ENCODE measurements around the gene DYRK1B. TPM values are rescaled to one million over a fixed set of nuclear protein-coding genes. Genes with fewer than 3 reads are reported as not detected.

The DYRK1B gene
- polyA plus RNA-seq, 2 of the 4 experiments (the other 2 are of a cell fraction) = 13.8 to 18.6 TPM

DNA sequence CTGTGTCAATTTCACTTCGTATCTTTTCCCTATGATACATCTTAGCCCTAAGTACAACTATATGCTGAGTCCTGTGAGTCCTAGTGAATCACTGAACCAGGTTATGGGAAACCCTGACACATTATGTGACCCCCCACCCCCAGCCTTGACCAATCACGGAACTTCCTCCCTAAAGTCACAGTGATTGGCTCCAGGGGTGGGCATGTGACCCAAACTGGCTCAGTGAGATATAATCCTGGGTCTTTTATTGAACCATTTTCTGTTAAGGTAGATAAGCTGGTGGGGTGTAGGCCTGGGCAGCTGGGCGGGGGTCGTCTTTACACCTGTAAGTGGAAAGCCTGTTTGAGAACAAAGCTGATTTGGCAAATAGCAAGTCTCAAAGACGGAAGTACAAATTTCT is 32.0 kb upstream of the DYRK1B start:
- FAIRE-seq (peak; percentile 80), ATAC-seq (no peak)
- POLR2A ChIA-PET = no interaction called here

DNA sequence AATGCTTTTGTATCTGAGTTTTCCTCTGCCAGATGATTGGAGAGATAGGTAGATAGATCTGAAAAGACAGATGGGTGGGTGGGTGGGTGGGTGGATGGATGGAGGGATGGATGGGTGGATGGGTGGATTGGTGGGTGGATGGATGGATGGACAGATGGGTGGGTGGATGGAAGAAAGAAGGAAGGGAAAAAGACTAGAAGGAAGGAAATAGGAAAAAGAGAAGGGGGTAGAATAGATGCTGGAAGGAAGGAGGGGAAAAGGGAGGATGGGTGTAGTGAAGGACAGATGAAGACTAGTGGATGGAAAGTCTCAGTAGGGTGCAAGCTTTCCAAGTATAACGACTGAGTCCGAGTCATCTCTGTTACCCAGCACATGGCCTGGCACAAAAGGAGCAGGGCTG is 31.2 kb upstream of the DYRK1B start:
- H3K4me2 ChIP-seq = no peak overlapping the region
- FAIRE-seq (peak; percentile 83), DNase-seq (ENCODE audit: low read depth in 1 of 2, low spot score in 1 of 2) (no peak), ATAC-seq (no peak)
- no peak overlapping the region for H3K27ac ChIP-seq
- H3K4me3 ChIP-seq = no peak overlapping the region
- TF ChIP-seq HDAC2 (IDR thresholded peaks at IDR 0.05) (no peak), BCL3 (IDR thresholded peaks at IDR 0.05) (no peak), CHD2 (IDR thresholded peaks at IDR 0.05; ENCODE audit: low read length, partially characterized antibody) (no peak), MAFK (IDR thresholded peaks at IDR 0.05; ENCODE audit: partially characterized antibody) (no peak), RAD21 (conservative IDR thresholded peaks at IDR 0.05 in 1 of 2, IDR thresholded peaks at IDR 0.05 in 1 of 2) (no peak), TFCP2L1 (CRISPR knock-in tag; IDR thresholded peaks at IDR 0.05) (no peak), PBX3 (IDR thresholded peaks at IDR 0.05) (no peak), RCOR1 (IDR thresholded peaks at IDR 0.05; ENCODE audit: low read depth, low read length) (no peak), EHF (CRISPR knock-in tag; IDR thresholded peaks at IDR 0.05) (no peak), NFE2L2 (conservative IDR thresholded peaks at IDR 0.05; ENCODE audit: low read length) (no peak), ZC3H11A (IDR thresholded peaks at IDR 0.05) (no peak), ELK1 (IDR thresholded peaks at IDR 0.05; ENCODE audit: low read depth, low read length) (no peak), RARB (CRISPR knock-in tag; IDR thresholded peaks at IDR 0.05) (no peak), ESRRA (IDR thresholded peaks at IDR 0.05; ENCODE audit: borderline replicate concordance, low read length) (no peak), NR3C1 (IDR thresholded peaks at IDR 0.05) (no peak), ZSCAN20 (CRISPR knock-in tag; IDR thresholded peaks at IDR 0.05) (no peak), BHLHE40 (IDR thresholded peaks at IDR 0.05; ENCODE audit: low read depth, low read length) (no peak), HOXA7 (CRISPR knock-in tag; IDR thresholded peaks at IDR 0.05) (no peak)
- TF ChIP-seq, protein P1, sequence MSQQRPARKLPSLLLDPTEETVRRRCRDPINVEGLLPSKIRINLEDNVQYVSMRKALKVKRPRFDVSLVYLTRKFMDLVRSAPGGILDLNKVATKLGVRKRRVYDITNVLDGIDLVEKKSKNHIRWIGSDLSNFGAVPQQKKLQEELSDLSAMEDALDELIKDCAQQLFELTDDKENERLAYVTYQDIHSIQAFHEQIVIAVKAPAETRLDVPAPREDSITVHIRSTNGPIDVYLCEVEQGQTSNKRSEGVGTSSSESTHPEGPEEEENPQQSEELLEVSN (IDR thresholded peaks at IDR 0.05; ENCODE audit: borderline replicate concordance, low read depth) = no peak
- no peaks in the 10 kb centered on the region for H3K4me1 ChIP-seq
- WGBS (ENCODE audit: missing lambda C conversion rate) = 77% methylated on average over 2 of the region's 2 CpGs
- ChIA-PET CTCF (interaction anchor here (3.8 kb wide), 1 partner anchor 22 kb away, joined by 26 read pairs; no protein-coding TSS in a partner anchor), POLR2A (no interaction called here)
- H3K9me3 ChIP-seq = no peaks in the 10 kb centered on the region

More for the DNA sequence above, 32.0 kb upstream of the DYRK1B start:
- H3K4me1 ChIP-seq = no peaks in the 10 kb centered on the region
- no peak for DNase-seq (ENCODE audit: low read depth in 1 of 2, low spot score in 1 of 2)
- CTCF ChIA-PET = interaction anchor here (3.8 kb wide), 1 partner anchor 22 kb away, joined by 26 read pairs; no protein-coding TSS in a partner anchor
- H3K4me3 ChIP-seq = no peak overlapping the region
- H3K4me2 ChIP-seq = no peak overlapping the region
- TF ChIP-seq SREBF2 (IDR thresholded peaks at IDR 0.05) = no peak
- no peak for TF ChIP-seq CHD2 (IDR thresholded peaks at IDR 0.05; ENCODE audit: low read length, partially characterized antibody)
- no peak for TF ChIP-seq HEYL (CRISPR knock-in tag; IDR thresholded peaks at IDR 0.05)
- TF ChIP-seq POLR2A (IDR thresholded peaks at IDR 0.05; ENCODE audit: low read length) = no peak
- TF ChIP-seq MYC (IDR thresholded peaks at IDR 0.05; ENCODE audit: borderline replicate concordance, low read length) = no peak
- TF ChIP-seq, protein P2, sequence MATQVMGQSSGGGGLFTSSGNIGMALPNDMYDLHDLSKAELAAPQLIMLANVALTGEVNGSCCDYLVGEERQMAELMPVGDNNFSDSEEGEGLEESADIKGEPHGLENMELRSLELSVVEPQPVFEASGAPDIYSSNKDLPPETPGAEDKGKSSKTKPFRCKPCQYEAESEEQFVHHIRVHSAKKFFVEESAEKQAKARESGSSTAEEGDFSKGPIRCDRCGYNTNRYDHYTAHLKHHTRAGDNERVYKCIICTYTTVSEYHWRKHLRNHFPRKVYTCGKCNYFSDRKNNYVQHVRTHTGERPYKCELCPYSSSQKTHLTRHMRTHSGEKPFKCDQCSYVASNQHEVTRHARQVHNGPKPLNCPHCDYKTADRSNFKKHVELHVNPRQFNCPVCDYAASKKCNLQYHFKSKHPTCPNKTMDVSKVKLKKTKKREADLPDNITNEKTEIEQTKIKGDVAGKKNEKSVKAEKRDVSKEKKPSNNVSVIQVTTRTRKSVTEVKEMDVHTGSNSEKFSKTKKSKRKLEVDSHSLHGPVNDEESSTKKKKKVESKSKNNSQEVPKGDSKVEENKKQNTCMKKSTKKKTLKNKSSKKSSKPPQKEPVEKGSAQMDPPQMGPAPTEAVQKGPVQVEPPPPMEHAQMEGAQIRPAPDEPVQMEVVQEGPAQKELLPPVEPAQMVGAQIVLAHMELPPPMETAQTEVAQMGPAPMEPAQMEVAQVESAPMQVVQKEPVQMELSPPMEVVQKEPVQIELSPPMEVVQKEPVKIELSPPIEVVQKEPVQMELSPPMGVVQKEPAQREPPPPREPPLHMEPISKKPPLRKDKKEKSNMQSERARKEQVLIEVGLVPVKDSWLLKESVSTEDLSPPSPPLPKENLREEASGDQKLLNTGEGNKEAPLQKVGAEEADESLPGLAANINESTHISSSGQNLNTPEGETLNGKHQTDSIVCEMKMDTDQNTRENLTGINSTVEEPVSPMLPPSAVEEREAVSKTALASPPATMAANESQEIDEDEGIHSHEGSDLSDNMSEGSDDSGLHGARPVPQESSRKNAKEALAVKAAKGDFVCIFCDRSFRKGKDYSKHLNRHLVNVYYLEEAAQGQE (IDR thresholded peaks at IDR 0.05) = no peak
- TF ChIP-seq MAX (IDR thresholded peaks at IDR 0.05) = no peak
- no peak for TF ChIP-seq MAZ (IDR thresholded peaks at IDR 0.05; ENCODE audit: borderline replicate concordance, low read depth, low read length)
- TF ChIP-seq JUNB (IDR thresholded peaks at IDR 0.05) = no peak
- H3K27ac ChIP-seq = no peak overlapping the region
- WGBS (ENCODE audit: missing lambda C conversion rate) = 71% methylated on average over 5 of the region's 5 CpGs
- H3K9me3 ChIP-seq = no peaks in the 10 kb centered on the region
